ENCODE measurements around the gene ZNF467. TPM values are rescaled to one million over a fixed set of nuclear protein-coding genes. Genes with fewer than 3 reads are reported as not detected.

ZNF467 gene
- total RNA-seq, 5 donors from 2014 or later (not counting 1 experiment from before 2014, with no cell fraction given): 3.0 to 5.3 (median 4.5) TPM

Other genes starting within 250 kb of the ZNF467 start
- 10 to 100 TPM; 49.3 to 72.0 (median 63.8) TPM for gene ZNF862, start 64.8 kb upstream of the ZNF467 start, total RNA-seq
- 10 to 100 TPM; 48.5 to 79.4 (median 63.9) TPM for gene ATP6V0E2, start 100.4 kb upstream of the ZNF467 start, total RNA-seq